Kidney tubule cell (primary cell): ENCODE measurements around the gene SCAMP4.
A peak's percentile ranks its signal among the peaks of the same experiment; 100 is the strongest.
"Not testable (repeated sequence)": the region's sequence is repeated elsewhere in the genome, so short reads cannot be mapped to it uniquely, and the experiment has no call there.

ENCODE experiments used
- DNase-seq: peaks from one replicate; pipeline ENCODE4 v3.0.0-alpha.2; 2018; ENCODE audit warnings: low spot score

The SCAMP4 gene

GRCh38 chr19:1882786-1883692, 22.2 kb upstream of the SCAMP4 start:
- DNase-seq, result no peak

GRCh38 chr19:1883784-1884183, 21.4 kb upstream of the SCAMP4 start:
- no peak for DNase-seq

DNA sequence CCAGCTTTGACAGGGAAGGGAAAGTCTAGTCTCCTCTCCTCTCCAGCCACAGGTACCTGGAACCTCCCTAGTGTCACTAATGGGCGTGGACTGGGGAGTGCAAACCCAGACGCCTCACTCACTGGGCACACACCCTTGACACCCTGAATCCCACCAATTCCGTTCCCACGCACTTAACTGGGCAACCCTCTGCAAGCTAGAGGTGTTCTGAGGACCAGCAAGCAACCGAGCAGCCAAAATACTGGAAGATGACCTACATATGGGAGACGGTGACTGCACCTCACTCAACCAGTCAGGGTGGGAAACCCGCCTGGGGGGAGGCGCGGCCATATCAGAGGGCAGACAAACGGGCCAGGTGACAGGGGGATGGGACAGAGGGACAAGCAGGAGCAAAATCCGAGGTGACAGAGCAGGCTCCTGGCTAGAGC, 20.9 kb upstream of the SCAMP4 start:
- no peak for DNase-seq

GRCh38 chr19:1884719-1885334, 20.4 kb upstream of the SCAMP4 start:
- no peak for DNase-seq

- DNase-seq, result peak; percentile 92
Observed at GRCh38 chr19:1885398-1886119, 19.6 kb upstream of the SCAMP4 start, which contains the start of gene ABHD17A. Gene ABHD17A (minus strand): TSS chr19:1885496. CDS start chr19:1881566, 3,930 bp downstream.

- DNase-seq, result not testable (repeated sequence)
Observed at GRCh38 chr19:1886360-1886759, 18.8 kb upstream of the SCAMP4 start.

DNA sequence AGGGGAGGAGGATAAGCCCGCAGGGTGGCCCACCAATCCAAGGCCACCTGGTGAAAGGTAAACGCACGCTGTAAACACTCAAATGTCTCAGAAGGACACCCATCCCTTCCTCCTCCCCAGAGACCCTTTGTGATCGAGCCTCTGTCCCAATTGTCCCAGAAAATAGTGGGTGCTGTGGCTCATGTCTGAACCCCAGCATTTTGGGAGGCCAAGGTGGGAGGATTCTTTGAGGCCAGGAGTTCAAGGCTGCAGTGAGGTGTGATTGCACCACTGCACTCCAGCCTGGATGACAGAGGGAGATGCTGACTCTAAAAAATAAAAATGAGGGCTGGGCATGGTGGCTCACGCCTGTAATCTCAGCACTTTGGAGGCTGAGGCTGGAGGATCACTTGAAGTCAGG, 16.8 kb upstream of the SCAMP4 start:
- no peak for DNase-seq

- no peak for DNase-seq
Observed at GRCh38 chr19:1889907-1890306, 15.3 kb upstream of the SCAMP4 start.

- DNase-seq, result no peak
Observed at GRCh38 chr19:1893791-1894190, 11.4 kb upstream of the SCAMP4 start.

DNA sequence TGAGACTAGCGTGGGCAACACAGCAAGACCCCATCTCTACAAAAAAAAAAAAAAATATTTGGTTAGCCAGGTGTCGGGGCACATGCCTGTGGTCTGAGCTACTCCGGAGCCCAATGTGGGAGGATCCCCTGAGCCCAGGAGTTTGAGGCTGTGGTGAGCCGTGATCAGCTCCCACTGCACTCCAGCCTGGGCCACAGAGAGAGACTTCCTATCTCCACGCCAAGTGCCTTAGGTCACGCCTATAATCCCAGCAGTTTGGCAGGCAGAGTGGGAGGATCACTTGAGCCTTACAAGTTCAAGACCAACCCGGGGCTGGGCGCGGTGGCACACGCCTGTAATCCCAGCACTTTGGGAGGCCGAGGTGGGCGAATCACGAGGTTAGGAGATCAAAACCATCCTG, 8.7 kb upstream of the SCAMP4 start:
- DNase-seq, result no peak

DNA sequence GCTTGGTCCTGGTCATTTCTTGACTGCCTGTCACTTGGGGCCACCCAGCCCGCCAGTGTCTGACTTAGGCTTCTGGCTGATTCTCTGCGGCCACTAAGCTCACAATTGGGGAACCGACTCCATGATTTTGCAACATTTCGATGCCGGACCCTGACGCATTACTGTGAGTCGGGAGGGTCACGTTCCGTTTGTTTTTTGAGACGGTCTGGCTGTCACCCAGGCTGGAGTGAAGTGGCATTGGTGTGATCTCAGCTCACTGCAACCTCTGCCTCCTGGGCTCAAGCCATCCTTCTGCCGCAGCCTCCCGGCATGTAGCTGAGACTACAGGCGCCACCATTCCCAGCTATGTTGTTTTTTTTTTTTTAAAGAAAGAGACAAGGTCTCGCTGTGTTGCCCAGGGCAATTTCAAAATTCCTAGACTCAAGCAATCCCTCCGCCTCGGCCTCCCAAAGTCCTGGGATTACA, 3.2 kb upstream of the SCAMP4 start:
- DNase-seq, result no peak

DNA sequence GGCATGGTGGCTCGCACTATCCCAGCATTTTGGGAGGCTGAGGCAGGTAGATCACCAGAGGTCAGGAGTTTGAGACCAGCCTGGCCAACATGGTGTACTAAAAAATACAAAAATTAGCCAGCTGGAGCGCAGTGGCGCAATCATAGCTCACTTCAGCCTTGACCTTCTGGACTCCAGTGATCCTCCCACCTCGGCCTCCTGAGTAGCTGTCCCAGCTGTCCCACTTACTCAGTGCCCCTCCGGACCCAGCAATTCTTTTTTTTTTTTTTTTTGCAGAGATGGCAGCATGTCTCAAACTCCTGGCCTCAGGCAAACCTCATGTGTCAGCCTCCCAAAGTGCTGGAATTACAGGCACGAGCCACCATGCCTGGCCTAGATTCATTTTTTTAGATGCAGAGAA, 2.3 kb upstream of the SCAMP4 start:
- DNase-seq, result no peak

DNA sequence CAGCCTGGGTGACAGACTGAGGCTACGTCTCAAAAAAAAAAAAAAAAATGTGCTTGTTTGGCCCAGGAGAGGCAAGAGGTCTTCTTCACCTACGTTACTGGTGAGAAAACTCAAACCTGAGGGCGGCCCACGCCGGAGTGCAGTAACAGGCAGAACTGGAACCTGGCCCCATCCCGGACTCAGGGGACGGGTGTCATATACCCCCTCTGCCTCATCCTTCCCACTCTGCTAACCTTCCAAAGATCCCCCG, 414 bp upstream of the SCAMP4 start:
- no peak for DNase-seq

- DNase-seq, result no peak
Observed at GRCh38 chr19:1905863-1906375, 720 bp downstream of the SCAMP4 start.

DNA sequence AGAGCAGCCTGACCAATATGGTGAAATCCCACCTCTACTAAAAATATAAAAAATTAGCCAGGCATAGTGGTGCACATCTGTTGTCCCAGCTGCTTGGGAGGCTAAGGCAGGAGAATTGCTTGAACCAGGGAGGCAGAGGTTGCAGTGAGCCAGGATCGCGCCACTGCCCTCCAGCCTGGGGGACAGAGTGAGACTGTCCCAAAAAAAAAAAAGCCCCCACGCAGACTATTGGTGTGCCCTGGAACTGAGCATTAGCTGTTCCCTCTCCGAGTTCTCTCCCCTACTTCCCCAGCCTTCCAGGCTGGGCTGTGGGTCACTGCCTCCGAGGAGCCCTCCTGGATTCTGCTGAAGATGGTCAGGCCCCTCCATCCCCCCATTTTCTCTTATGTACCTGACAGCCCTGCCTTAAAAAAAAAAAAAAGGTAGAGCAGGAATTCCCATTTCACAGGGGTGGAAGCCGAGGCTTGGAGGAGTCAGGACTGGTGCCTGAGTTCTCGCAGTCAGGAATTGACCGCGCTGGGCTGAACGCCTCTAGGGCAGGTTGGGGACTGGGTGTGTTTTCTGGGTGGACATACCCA, 1.9 kb downstream of the SCAMP4 start:
- no peak for DNase-seq

GRCh38 chr19:1907563-1908363, 2.6 kb downstream of the SCAMP4 start:
- peak; percentile 72 for DNase-seq

DNA sequence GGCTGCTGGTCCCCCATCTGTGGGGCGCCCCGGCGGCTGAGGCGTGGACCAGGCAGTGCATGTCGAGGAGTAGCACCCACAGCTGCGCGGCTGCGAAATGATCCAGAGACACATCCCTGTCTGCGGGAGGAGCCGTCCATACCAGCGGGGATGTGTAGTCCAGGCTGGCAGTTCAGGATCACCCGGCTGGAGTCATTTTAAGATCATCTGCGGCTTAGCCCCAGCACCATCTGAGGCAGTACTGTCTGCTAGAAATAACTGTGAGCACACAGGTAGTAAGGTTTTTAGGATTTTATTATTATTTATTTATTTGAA, 3.1 kb downstream of the SCAMP4 start:
- DNase-seq, result no peak

DNA sequence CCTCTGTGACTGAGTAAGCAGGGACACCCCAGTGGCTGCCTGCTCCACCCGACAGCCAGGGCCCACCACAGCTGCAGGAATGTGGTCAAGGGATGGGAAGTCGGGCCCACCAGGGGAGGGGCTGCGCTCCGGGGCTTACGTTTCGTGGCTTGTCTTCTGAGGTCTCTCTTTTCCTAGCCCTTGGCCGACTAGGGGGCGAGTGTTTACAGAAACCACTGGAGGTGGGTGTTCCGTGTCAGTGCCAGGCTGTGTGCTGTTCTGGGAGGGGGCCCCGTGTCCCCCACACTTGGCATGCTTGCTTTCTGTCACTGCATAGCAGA, 4.5 kb downstream of the SCAMP4 start:
- DNase-seq, result no peak

GRCh38 chr19:1910177-1910576, 5.0 kb downstream of the SCAMP4 start:
- no peak for DNase-seq

GRCh38 chr19:1911098-1911497, 5.9 kb downstream of the SCAMP4 start:
- no peak for DNase-seq

DNA sequence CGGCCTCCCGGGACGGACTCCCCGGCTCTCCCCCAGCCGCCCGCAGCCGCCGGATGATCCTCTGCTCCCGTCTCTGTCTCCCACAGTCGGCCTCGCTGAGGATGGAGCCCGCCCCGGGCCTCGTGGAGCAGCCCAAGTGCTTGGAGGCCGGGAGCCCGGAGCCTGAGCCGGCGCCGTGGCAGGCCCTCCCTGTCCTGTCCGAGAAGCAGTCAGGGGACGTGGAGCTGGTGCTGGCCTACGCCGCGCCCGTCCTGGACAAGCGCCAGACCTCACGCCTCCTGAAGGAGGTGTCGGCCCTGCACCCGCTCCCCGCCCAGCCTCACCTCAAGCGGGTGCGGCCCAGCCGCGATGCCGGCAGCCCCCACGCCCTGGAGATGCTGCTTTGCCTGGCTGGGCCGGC, 6.8 kb downstream of the SCAMP4 start:
- DNase-seq, result no peak
